ENCODE data around the gene CYB561D1. TPM values are rescaled to one million over a fixed set of nuclear protein-coding genes. Genes with fewer than 3 reads are reported as not detected.
A peak's percentile ranks its signal among the peaks of the same experiment; 100 is the strongest.

Gene CYB561D1
- total and polyA plus RNA-seq, 2 of the 13 experiments (the other 11 are each of a cell fraction or from before 2014, with no cell fraction given): 3.9 to 4.1 TPM

DNA sequence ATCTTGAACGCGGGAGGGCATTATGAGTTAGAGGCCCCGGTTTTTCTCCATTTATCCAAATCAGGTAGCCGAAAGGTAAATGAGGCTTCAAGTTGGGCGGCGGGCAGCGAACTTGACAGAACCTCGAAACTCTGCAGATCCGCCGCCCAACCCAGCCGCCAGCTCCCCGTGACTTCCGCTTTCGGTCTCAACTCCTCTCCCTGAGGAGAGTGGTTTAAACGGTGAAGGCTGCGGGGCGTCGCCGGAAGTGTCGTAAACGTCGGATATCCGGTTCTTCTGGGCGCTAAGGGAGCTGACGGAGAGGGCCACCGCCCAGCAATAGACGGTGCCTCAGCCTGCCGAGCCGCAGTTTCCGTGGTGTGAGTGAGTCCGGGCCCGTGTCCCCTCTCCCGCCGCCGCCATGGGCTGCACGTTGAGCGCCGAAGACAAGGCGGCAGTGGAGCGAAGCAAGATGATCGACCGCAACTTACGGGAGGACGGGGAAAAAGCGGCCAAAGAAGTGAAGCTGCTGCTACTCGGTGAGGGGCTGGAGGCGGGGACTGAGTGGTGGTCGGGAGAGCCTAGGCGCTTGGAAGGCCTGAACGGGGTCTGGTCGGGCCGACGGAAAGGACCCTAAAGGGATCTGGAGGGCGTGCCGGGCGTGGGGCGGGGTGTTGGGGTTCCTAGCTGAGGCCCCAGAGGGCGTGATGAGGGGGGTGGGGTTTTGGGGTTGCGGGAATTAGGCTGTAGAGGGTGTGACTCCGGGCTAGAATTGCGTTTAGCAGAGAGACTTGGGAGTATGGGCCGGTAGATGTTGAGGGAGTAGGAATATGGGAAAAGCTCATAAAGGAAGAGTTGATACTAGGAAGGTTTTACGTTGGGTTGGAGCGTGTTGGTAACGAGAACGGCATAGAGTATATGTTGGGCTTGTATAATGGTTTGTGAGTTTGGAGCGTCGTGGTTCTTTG lies 54.7 kb downstream of the CYB561D1 start, which contains the start of gene GNAI3 (continued):
- peak; percentile 77; the same call in 1 of the 2 replicates for TF ChIP-seq NRL (CRISPR knock-in tag; IDR thresholded peaks at IDR 0.05; ENCODE audit: borderline replicate concordance)
- TF ChIP-seq, protein P1, sequence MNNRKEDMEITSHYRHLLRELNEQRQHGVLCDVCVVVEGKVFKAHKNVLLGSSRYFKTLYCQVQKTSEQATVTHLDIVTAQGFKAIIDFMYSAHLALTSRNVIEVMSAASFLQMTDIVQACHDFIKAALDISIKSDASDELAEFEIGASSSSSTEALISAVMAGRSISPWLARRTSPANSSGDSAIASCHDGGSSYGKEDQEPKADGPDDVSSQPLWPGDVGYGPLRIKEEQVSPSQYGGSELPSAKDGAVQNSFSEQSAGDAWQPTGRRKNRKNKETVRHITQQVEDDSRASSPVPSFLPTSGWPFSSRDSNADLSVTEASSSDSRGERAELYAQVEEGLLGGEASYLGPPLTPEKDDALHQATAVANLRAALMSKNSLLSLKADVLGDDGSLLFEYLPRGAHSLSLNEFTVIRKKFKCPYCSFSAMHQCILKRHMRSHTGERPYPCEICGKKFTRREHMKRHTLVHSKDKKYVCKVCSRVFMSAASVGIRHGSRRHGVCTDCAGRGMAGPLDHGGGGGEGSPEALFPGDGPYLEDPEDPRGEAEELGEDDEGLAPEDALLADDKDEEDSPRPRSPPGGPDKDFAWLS (CRISPR knock-in tag; IDR thresholded peaks at IDR 0.05; ENCODE audit: borderline replicate concordance): 0 out of 2 replicates have a peak, but pooled peaks have one; percentile 67
- no peak; the same call in 1 of the 2 replicates for TF ChIP-seq ZNF253 (CRISPR knock-in tag; IDR thresholded peaks at IDR 0.05; ENCODE audit: borderline replicate concordance)
- TF ChIP-seq, protein P2, sequence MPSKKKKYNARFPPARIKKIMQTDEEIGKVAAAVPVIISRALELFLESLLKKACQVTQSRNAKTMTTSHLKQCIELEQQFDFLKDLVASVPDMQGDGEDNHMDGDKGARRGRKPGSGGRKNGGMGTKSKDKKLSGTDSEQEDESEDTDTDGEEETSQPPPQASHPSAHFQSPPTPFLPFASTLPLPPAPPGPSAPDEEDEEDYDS (CRISPR knock-in tag; IDR thresholded peaks at IDR 0.05): peak; percentile 97
- TF ChIP-seq, protein P3, sequence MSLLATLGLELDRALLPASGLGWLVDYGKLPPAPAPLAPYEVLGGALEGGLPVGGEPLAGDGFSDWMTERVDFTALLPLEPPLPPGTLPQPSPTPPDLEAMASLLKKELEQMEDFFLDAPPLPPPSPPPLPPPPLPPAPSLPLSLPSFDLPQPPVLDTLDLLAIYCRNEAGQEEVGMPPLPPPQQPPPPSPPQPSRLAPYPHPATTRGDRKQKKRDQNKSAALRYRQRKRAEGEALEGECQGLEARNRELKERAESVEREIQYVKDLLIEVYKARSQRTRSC (CRISPR knock-in tag; IDR thresholded peaks at IDR 0.05; ENCODE audit: low read depth): no peak
- no peak for TF ChIP-seq ZNF616 (CRISPR knock-in tag; IDR thresholded peaks at IDR 0.05; ENCODE audit: low read depth)
- peak; percentile 17; the same call in 1 of the 2 replicates for TF ChIP-seq SIX1 (CRISPR knock-in tag; IDR thresholded peaks at IDR 0.05; ENCODE audit: borderline replicate concordance)
- TF ChIP-seq ZNF782 (CRISPR knock-in tag; IDR thresholded peaks at IDR 0.05; ENCODE audit: borderline replicate concordance): no peak
- TF ChIP-seq ZNF230 (CRISPR knock-in tag; IDR thresholded peaks at IDR 0.05): 0 out of 2 replicates have a peak, but pooled peaks have one; percentile 33
- peak; percentile 88 for TF ChIP-seq ZNF572 (CRISPR knock-in tag; IDR thresholded peaks at IDR 0.05)
- no peak for TF ChIP-seq SMARCC2 (IDR thresholded peaks at IDR 0.05)
- TF ChIP-seq TSC22D2 (CRISPR knock-in tag; IDR thresholded peaks at IDR 0.05; ENCODE audit: borderline replicate concordance): peak; percentile 49; the same call in 1 of the 2 replicates
- TF ChIP-seq, protein P4, sequence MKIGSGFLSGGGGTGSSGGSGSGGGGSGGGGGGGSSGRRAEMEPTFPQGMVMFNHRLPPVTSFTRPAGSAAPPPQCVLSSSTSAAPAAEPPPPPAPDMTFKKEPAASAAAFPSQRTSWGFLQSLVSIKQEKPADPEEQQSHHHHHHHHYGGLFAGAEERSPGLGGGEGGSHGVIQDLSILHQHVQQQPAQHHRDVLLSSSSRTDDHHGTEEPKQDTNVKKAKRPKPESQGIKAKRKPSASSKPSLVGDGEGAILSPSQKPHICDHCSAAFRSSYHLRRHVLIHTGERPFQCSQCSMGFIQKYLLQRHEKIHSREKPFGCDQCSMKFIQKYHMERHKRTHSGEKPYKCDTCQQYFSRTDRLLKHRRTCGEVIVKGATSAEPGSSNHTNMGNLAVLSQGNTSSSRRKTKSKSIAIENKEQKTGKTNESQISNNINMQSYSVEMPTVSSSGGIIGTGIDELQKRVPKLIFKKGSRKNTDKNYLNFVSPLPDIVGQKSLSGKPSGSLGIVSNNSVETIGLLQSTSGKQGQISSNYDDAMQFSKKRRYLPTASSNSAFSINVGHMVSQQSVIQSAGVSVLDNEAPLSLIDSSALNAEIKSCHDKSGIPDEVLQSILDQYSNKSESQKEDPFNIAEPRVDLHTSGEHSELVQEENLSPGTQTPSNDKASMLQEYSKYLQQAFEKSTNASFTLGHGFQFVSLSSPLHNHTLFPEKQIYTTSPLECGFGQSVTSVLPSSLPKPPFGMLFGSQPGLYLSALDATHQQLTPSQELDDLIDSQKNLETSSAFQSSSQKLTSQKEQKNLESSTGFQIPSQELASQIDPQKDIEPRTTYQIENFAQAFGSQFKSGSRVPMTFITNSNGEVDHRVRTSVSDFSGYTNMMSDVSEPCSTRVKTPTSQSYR (CRISPR knock-in tag; IDR thresholded peaks at IDR 0.05; ENCODE audit: borderline replicate concordance): peak; percentile 8; the same call in 1 of the 2 replicates
- TF ChIP-seq, protein P5, sequence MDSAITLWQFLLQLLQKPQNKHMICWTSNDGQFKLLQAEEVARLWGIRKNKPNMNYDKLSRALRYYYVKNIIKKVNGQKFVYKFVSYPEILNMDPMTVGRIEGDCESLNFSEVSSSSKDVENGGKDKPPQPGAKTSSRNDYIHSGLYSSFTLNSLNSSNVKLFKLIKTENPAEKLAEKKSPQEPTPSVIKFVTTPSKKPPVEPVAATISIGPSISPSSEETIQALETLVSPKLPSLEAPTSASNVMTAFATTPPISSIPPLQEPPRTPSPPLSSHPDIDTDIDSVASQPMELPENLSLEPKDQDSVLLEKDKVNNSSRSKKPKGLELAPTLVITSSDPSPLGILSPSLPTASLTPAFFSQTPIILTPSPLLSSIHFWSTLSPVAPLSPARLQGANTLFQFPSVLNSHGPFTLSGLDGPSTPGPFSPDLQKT (CRISPR knock-in tag; IDR thresholded peaks at IDR 0.05; ENCODE audit: borderline replicate concordance): peak; percentile 59; the same call in 1 of the 2 replicates
- TF ChIP-seq ZNF350 (CRISPR knock-in tag; IDR thresholded peaks at IDR 0.05; ENCODE audit: borderline replicate concordance, low read depth): peak; percentile 60; the same call in 1 of the 2 replicates
- TF ChIP-seq CREB1 (IDR thresholded peaks at IDR 0.05): peak; percentile 82
- TF ChIP-seq CREB1 (CRISPR knock-in tag; IDR thresholded peaks at IDR 0.05): peak; percentile 95
- TF ChIP-seq, protein P6, sequence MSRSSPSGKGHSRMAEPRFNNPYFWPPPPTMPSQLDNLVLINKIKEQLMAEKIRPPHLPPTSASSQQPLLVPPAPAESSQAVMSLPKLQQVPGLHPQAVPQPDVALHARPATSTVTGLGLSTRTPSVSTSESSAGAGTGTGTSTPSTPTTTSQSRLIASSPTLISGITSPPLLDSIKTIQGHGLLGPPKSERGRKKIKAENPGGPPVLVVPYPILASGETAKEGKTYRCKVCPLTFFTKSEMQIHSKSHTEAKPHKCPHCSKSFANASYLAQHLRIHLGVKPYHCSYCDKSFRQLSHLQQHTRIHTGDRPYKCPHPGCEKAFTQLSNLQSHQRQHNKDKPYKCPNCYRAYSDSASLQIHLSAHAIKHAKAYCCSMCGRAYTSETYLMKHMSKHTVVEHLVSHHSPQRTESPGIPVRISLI (CRISPR knock-in tag; IDR thresholded peaks at IDR 0.05; ENCODE audit: borderline replicate concordance): peak; percentile 36; the same call in 1 of the 2 replicates
- TF ChIP-seq GABPB1 (CRISPR knock-in tag; IDR thresholded peaks at IDR 0.05): peak; percentile 98
